K562 (cell line): ENCODE data around the gene POMT2.

ENCODE experiments used
- CHD4 ChIP-seq: fragments of 200-600 bp; sonication (generic); IDR thresholded peaks from 3 replicates; pipeline ENCODE4 v1.6.1; 2012; ENCODE audit warnings: low read depth, mild to moderate bottlenecking, mixed read lengths, low read length, inconsistent platforms; ENCODE audit not compliant: insufficient read depth, insufficient replicate concordance, poor library complexity, severe bottlenecking
- KHSRP ChIP-seq: fragments of 450-650 bp; IDR thresholded peaks from 2 replicates; pipeline ENCODE4 v1.6.1; 2017
- POLR2AphosphoS5 ChIP-seq: IDR thresholded peaks from 2 replicates; pipeline ENCODE4 v1.6.1; 2011; ENCODE audit warnings: mild to moderate bottlenecking, low read depth, low read length, moderate library complexity; ENCODE audit not compliant: control insufficient read depth, insufficient read depth
- TEAD1 ChIP-seq, 2 experiments: fragments of 450-650 bp in 1 of 2; sonication (generic) in 1 of 2; formaldehyde crosslinking; IDR thresholded peaks; 2 replicates each; pipeline versions ENCODE4 v1.4.0 to v1.8.0; 2020 to 2022; ENCODE audit warnings: mild to moderate bottlenecking in 2 of 2, missing genetic modification reagents in 1 of 2
- ZKSCAN8 ChIP-seq: fragments of 200-800 bp; sonication (Bioruptor generic); IDR thresholded peaks from 2 replicates; pipeline ENCODE4 v1.6.1; 2016; ENCODE audit warnings: missing genetic modification characterization, missing compliant biosample characterization
- ZNF184 ChIP-seq: sonication (generic); formaldehyde crosslinking; IDR thresholded peaks from 2 replicates; pipeline ENCODE4 v1.5.0; 2020; ENCODE audit warnings: missing genetic modification reagents
- ZNF444 ChIP-seq: fragments of 250-450 bp; sonication (Bioruptor Pico); IDR thresholded peaks from 2 replicates; pipeline ENCODE4 v1.4.0; 2020; ENCODE audit warnings: mild to moderate bottlenecking, moderate library complexity
- ZZZ3 ChIP-seq: fragments of 450-650 bp; IDR thresholded peaks from 2 replicates; pipeline ENCODE4 v1.6.1; 2016; ENCODE audit warnings: antibody characterized with exemption, mild to moderate bottlenecking, moderate library complexity
- TF ChIP-seq, protein P1 (sequence below), 3 experiments: IDR thresholded peaks in 2 of 3; conservative IDR thresholded peaks in 1 of 3; 2 replicates each; pipeline ENCODE4 v1.5.1; 2011 to 2012; ENCODE audit warnings: low read length in 3 of 3, mild to moderate bottlenecking in 3 of 3, control low read depth in 2 of 3, improper control_type of control experiment in 1 of 3, inconsistent platforms in 1 of 3, low read depth in 1 of 3, mixed read lengths in 1 of 3, moderate library complexity in 1 of 3; ENCODE audit not compliant: insufficient read depth in 2 of 3

DNA sequence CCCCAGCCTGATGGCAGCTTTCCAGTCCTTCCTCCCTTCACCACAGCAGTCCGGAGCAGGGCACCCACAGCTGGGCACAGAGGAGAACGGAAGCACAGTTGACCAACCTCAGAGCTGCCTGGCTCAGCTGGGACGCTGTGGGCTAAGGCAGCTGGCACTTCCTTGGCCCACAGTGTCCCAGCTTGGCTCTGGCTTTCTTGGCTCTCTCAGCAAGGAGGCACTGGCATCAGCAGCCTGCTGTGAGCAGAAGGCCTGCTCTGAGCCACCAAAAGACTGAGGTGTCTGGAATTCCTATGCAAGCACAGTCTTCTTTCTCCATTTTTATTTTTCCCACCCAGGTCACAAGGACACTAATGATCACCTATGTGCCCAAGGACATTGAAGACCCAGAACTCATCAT lies 82.3 kb downstream of the POMT2 start:
- no peak for TF ChIP-seq ZKSCAN8 (CRISPR knock-in tag)
- TF ChIP-seq, protein P1, sequence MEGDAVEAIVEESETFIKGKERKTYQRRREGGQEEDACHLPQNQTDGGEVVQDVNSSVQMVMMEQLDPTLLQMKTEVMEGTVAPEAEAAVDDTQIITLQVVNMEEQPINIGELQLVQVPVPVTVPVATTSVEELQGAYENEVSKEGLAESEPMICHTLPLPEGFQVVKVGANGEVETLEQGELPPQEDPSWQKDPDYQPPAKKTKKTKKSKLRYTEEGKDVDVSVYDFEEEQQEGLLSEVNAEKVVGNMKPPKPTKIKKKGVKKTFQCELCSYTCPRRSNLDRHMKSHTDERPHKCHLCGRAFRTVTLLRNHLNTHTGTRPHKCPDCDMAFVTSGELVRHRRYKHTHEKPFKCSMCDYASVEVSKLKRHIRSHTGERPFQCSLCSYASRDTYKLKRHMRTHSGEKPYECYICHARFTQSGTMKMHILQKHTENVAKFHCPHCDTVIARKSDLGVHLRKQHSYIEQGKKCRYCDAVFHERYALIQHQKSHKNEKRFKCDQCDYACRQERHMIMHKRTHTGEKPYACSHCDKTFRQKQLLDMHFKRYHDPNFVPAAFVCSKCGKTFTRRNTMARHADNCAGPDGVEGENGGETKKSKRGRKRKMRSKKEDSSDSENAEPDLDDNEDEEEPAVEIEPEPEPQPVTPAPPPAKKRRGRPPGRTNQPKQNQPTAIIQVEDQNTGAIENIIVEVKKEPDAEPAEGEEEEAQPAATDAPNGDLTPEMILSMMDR (IDR thresholded peaks at IDR 0.05 in 2 of 3, conservative IDR thresholded peaks at IDR 0.05 in 1 of 3; ENCODE audit: insufficient read depth in 2 of 3, low read depth in 1 of 3, low read length in 3 of 3) = no peak
- TF ChIP-seq ZNF184 (CRISPR knock-in tag) = no peak
- no peak for TF ChIP-seq TEAD1 (CRISPR knock-in tag; IDR thresholded peaks at IDR 0.05)
- TF ChIP-seq ZZZ3 = no peak
- no peak for TF ChIP-seq CHD4
- TF ChIP-seq KHSRP = no peak
- TF ChIP-seq ZNF444 (CRISPR knock-in tag) = no peak
- TF ChIP-seq POLR2AphosphoS5 = no peak
